GM12801 (cell line): ENCODE measurements around the gene CEP170B.

ENCODE experiments used
- CTCF ChIP-seq: IDR thresholded peaks from one replicate; pipeline ENCODE4 v1.5.1; 2011; ENCODE audit warnings: control low read depth; ENCODE audit not compliant: insufficient read length; ENCODE audit errors: extremely low read depth

Gene CEP170B

GRCh38 chr14:104925855-104926609 lies 61.0 kb downstream of the CEP170B start:
- no peak for TF ChIP-seq CTCF

- no peak for TF ChIP-seq CTCF
Observed at GRCh38 chr14:104926619-104927431, 61.8 kb downstream of the CEP170B start.

GRCh38 chr14:104927432-104927816 lies 62.4 kb downstream of the CEP170B start:
- TF ChIP-seq CTCF = no peak

GRCh38 chr14:104927901-104928300 lies 62.8 kb downstream of the CEP170B start:
- TF ChIP-seq CTCF = no peak

GRCh38 chr14:104928391-104929133 lies 63.5 kb downstream of the CEP170B start:
- TF ChIP-seq CTCF = no peak

- no peak for TF ChIP-seq CTCF
Observed at GRCh38 chr14:104929268-104930230, 64.5 kb downstream of the CEP170B start.
